Measurements from ENCODE around the gene SLC44A5.

DNA sequence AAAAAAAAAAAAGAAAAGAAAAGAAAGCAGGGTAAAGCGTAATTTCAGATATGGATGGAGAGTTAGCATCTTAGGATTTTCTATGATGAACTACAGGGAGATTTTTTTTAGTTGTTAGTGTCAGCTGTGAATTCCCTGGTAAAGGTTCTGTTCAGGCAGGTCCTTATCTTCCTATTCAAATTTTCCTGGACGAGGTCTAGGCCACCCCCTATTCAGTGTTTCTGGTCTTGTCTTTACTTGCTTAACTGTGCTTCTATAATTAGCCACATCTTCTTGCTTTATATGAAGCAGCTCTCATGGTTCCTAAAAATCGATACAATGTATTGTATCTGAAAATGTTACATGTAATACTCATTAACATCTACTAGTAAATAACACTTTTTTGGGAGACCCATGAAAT, 318.9 kb downstream of the SLC44A5 start:
- TF ChIP-seq, protein P1, sequence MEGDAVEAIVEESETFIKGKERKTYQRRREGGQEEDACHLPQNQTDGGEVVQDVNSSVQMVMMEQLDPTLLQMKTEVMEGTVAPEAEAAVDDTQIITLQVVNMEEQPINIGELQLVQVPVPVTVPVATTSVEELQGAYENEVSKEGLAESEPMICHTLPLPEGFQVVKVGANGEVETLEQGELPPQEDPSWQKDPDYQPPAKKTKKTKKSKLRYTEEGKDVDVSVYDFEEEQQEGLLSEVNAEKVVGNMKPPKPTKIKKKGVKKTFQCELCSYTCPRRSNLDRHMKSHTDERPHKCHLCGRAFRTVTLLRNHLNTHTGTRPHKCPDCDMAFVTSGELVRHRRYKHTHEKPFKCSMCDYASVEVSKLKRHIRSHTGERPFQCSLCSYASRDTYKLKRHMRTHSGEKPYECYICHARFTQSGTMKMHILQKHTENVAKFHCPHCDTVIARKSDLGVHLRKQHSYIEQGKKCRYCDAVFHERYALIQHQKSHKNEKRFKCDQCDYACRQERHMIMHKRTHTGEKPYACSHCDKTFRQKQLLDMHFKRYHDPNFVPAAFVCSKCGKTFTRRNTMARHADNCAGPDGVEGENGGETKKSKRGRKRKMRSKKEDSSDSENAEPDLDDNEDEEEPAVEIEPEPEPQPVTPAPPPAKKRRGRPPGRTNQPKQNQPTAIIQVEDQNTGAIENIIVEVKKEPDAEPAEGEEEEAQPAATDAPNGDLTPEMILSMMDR (IDR thresholded peaks at IDR 0.05): no peak
- TF ChIP-seq EZH2 (IDR thresholded peaks at IDR 0.05; ENCODE audit: borderline replicate concordance, insufficient read depth, low read depth, low read length, poor library complexity, severe bottlenecking): no peak
